CD4-positive, alpha-beta T cell (primary cell): ENCODE measurements around the gene XYLT2. TPM values are rescaled to one million over a fixed set of nuclear protein-coding genes. Genes with fewer than 3 reads are reported as not detected.

Experiments used
- ATAC-seq: fragments of 200-7000 bp; cut with Tn5 transposase; one replicate; pipeline ENCODE4 v1.10.0; 2022; ENCODE audit warnings: mild to moderate bottlenecking; ENCODE audit not compliant: poor library complexity
- CTCF ChIA-PET: fragments of 350-600 bp; sonication (Branson Sonifier 250); formaldehyde crosslinking; loops from one replicate; lab custom pipeline; 2021; ENCODE audit warnings: antibody characterized with exemption, inconsistent platforms; lab: Charles Lee
- POLR2A ChIA-PET: fragments of 350-600 bp; sonication (Branson Sonifier 250); formaldehyde crosslinking; loops from one replicate; lab custom pipeline; 2021; ENCODE audit warnings: antibody characterized with exemption, inconsistent platforms; lab: Charles Lee
- DNase-seq, 14 experiments: peaks; one replicate each; pipeline ENCODE4 v3.0.0-alpha.2; 2013 to 2020; ENCODE audit warnings: mixed read lengths in 2 of 14
- H3K27ac ChIP-seq, 2 donors: one replicate each; pipeline versions ENCODE4 v1.5.1 to v1.7.0; 2013; ENCODE audit warnings: low read length in 2 of 2, low read depth in 1 of 2, mild to moderate bottlenecking in 1 of 2
- H3K27me3 ChIP-seq, 2 experiments: 1 replicate in 1 of 2; 2 replicates in 1 of 2; pipeline versions ENCODE4 v1.6.1 to v1.7.0; 2013; ENCODE audit warnings: low read length in 2 of 2, control low read depth in 1 of 2, mild to moderate bottlenecking in 1 of 2, moderate library complexity in 1 of 2; ENCODE audit not compliant: insufficient read depth in 2 of 2, control insufficient read depth in 1 of 2
- H3K36me3 ChIP-seq: one replicate; pipeline ENCODE4 v1.6.1; 2013; ENCODE audit warnings: low read length, control low read depth; ENCODE audit not compliant: insufficient read depth
- H3K4me1 ChIP-seq: one replicate; pipeline ENCODE4 v1.6.1; 2013; ENCODE audit warnings: low read length, control low read depth; ENCODE audit not compliant: insufficient read depth
- H3K4me3 ChIP-seq: one replicate; pipeline ENCODE4 v1.5.1; 2013; ENCODE audit warnings: mild to moderate bottlenecking, low read length, moderate library complexity
- H3K9me3 ChIP-seq, 2 experiments: 1 replicate in 1 of 2; 2 replicates in 1 of 2; pipeline versions ENCODE4 v1.6.1 to v1.7.0; 2013; ENCODE audit warnings: low read length in 2 of 2, mild to moderate bottlenecking in 2 of 2, control low read depth in 1 of 2, moderate library complexity in 1 of 2; ENCODE audit not compliant: control insufficient read depth in 1 of 2, insufficient read depth in 1 of 2
- H3K27ac Mint-ChIP-seq: one replicate; pipeline ENCODE4 v1.8.0; 2020; ENCODE audit warnings: mixed read lengths
- H3K27me3 Mint-ChIP-seq: one replicate; pipeline ENCODE4 v1.8.0; 2021; ENCODE audit warnings: mixed read lengths
- H3K36me3 Mint-ChIP-seq: one replicate; pipeline ENCODE4 v1.8.0; 2021; ENCODE audit warnings: low read depth, mixed read lengths
- H3K4me1 Mint-ChIP-seq: one replicate; pipeline ENCODE4 v1.8.0; 2021; ENCODE audit warnings: low read depth, mixed read lengths
- H3K4me3 Mint-ChIP-seq: one replicate; pipeline ENCODE4 v1.8.0; 2020; ENCODE audit warnings: mild to moderate bottlenecking, mixed read lengths
- H3K9me3 Mint-ChIP-seq: one replicate; pipeline ENCODE4 v1.8.0; 2020; ENCODE audit warnings: mixed read lengths
- CTCF ChIP-seq: fragments of 200-600 bp; IDR thresholded peaks from one replicate; pipeline ENCODE4 v1.8.0; 2022; ENCODE audit warnings: antibody characterized with exemption, mild to moderate bottlenecking
- intact Hi-C, 2 experiments: fragments of 100-400 bp; cut with DNase I in 1 of 2; cut with micrococcal nuclease in 1 of 2; formaldehyde crosslinking; loops; one replicate each; pipeline versions ENCODE4 v1.15.1 to v1.9.0; 2023 to 2025; cut with DNase I, micrococcal nuclease
- total RNA-seq, 174 experiments: library from RNA in 2 of 174; stranded (reverse) in 2 of 174; gene quantifications; one replicate each; pipeline ENCODE4 v1.2.3 and lab custom pipeline; 2021 to 2026

Gene XYLT2
- total RNA-seq, 2 experiments from 2014 or later, result 11.0 to 12.2 TPM

- Histone ChIP-seq H3K27ac (no peak overlapping the region), H3K4me3 (no peak overlapping the region), H3K9me3 (no peaks in the 10 kb centered on the region), H3K27me3 (no peaks in the 10 kb centered on the region), H3K36me3 (peaks cover 53% of the 10 kb centered on the region), H3K4me1 (no peaks in the 10 kb centered on the region)
- H3K9me3 Mint-ChIP-seq, result no peaks in the 10 kb centered on the region
- ChIA-PET CTCF (no interaction called here), POLR2A (interaction anchor here (1.2 kb wide), 1 partner anchor 43 kb away, joined by 3 read pairs; the partner anchor contains the start of gene LRRC59)
- H3K36me3 Mint-ChIP-seq, result peaks cover 71% of the 10 kb centered on the region
- no peaks in the 10 kb centered on the region for H3K27me3 Mint-ChIP-seq
- H3K27ac Mint-ChIP-seq, result no peak overlapping the region
- intact Hi-C loops, result no loop called here
- ATAC-seq, result no peak
- peaks cover 12% of the 10 kb centered on the region for H3K4me1 Mint-ChIP-seq
- DNase-seq, result no peak
- H3K4me3 Mint-ChIP-seq, result no peak overlapping the region
- TF ChIP-seq CTCF, result no peak
Measured at GRCh38 chr17:50354776-50355175, 8.8 kb downstream of the XYLT2 start.

- H3K36me3 Mint-ChIP-seq, result peaks cover 71% of the 10 kb centered on the region
- no peak overlapping the region for H3K4me3 ChIP-seq
- CTCF ChIA-PET, result no interaction called here
Measured at GRCh38 chr17:50355336-50355700, 9.4 kb downstream of the XYLT2 start.

GRCh38 chr17:50355701-50356341, 9.9 kb downstream of the XYLT2 start:
- H3K36me3 Mint-ChIP-seq, result peaks cover 68% of the 10 kb centered on the region
- Histone ChIP-seq H3K4me3 (no peak overlapping the region), H3K9me3 (no peaks in the 10 kb centered on the region), H3K27ac (no peak overlapping the region), H3K27me3 (no peaks in the 10 kb centered on the region), H3K4me1 (no peaks in the 10 kb centered on the region), H3K36me3 (peaks cover 60% of the 10 kb centered on the region)
- no peaks in the 10 kb centered on the region for H3K9me3 Mint-ChIP-seq
- ATAC-seq, result no peak
- no peak overlapping the region for H3K4me3 Mint-ChIP-seq
- CTCF ChIA-PET, result no interaction called here
- H3K4me1 Mint-ChIP-seq, result peaks cover 8% of the 10 kb centered on the region
- intact Hi-C loops, result no loop called here
- H3K27ac Mint-ChIP-seq, result no peak overlapping the region
- no peak for DNase-seq
- no peak for TF ChIP-seq CTCF
- POLR2A ChIA-PET, result interaction anchor here (1.0 to 1.2 kb wide), 2 partner anchors 10 to 42 kb away, joined by 3 to 6 read pairs; partner anchors contain the start of genes LRRC59 and XYLT2
- H3K27me3 Mint-ChIP-seq, result no peaks in the 10 kb centered on the region

More at GRCh38 chr17:50355336-50355700, 9.4 kb downstream of the XYLT2 start:
- no peaks in the 10 kb centered on the region for H3K4me1 ChIP-seq
- H3K9me3 ChIP-seq, result no peaks in the 10 kb centered on the region
- H3K27ac ChIP-seq, result no peak overlapping the region
- H3K36me3 ChIP-seq, result peaks cover 59% of the 10 kb centered on the region
- no peak for DNase-seq
- H3K27me3 Mint-ChIP-seq, result no peaks in the 10 kb centered on the region
- H3K4me3 Mint-ChIP-seq, result no peak overlapping the region
- no peak for ATAC-seq
- TF ChIP-seq CTCF, result no peak
- H3K27me3 ChIP-seq, result no peaks in the 10 kb centered on the region
- no peak overlapping the region for H3K27ac Mint-ChIP-seq
- peaks cover 12% of the 10 kb centered on the region for H3K4me1 Mint-ChIP-seq
- POLR2A ChIA-PET, result interaction anchor here (1.0 to 1.2 kb wide), 2 partner anchors 9 to 42 kb away, joined by 3 to 6 read pairs; partner anchors contain the start of genes LRRC59 and XYLT2
- no peaks in the 10 kb centered on the region for H3K9me3 Mint-ChIP-seq
- intact Hi-C loops, result no loop called here
